ENCODE data around the gene ESRP2.

Gene ESRP2

DNA sequence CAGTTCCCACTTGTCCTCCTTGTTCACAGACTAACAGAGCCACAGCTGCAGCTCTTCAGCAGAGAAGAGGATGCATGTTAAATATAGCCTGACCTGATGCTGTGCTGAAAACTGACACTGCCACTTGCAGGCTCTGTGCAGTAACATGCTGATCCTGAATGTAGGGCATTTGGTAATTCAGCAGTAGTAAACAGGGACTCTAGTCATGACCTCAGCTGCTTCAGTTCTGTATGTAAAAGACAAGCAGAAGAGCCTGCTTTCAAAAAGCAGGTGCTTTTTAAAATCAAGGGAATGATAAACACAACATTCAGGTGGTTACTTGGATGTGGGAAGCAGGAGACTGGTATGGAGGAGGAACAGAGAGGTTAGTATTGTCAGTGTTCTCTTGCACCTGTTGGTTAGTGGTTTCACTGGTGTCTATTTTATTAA, 33.8 kb downstream of the ESRP2 start:
- Histone ChIP-seq H3K27ac (ENCODE audit: low read depth, low read length) (no peak overlapping the region), H3K4me2 (ENCODE audit: low read length) (no peak overlapping the region)

DNA sequence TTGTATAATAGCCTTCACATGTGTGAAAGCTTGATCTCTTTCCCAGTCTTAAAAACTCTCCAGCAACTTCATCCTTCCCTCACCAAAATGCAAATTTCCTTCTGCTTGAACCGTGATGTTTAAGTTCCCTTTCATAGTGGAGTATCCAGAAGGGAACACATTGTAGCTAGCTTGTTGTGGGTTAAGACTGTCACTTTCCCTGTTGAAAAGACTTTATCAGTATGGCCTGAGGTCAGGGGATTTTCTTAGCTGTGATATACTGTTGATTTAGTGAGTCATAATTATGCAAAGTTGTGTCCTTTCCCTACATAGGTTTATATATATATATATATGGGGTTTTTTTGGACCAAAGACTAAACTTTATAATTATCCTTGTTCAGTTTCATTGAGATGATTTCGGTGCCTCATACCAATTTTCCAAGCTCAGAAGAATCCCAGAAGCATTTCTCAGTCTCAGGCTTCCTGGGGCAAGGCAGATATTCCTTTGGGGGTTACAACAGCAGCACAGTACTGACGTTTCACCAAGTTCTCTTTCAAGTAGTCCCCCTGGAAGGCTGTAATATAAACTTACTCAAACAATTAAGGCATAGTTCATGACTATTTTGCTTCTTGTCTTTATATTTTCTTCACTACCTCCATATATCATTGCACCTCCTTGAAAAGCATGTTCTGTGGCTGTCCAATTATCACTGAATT, 35.7 kb downstream of the ESRP2 start:
- TF ChIP-seq EZH2phosphoT487 (IDR thresholded peaks at IDR 0.05; ENCODE audit: borderline replicate concordance, low read length): no peak
- TF ChIP-seq, protein P1, sequence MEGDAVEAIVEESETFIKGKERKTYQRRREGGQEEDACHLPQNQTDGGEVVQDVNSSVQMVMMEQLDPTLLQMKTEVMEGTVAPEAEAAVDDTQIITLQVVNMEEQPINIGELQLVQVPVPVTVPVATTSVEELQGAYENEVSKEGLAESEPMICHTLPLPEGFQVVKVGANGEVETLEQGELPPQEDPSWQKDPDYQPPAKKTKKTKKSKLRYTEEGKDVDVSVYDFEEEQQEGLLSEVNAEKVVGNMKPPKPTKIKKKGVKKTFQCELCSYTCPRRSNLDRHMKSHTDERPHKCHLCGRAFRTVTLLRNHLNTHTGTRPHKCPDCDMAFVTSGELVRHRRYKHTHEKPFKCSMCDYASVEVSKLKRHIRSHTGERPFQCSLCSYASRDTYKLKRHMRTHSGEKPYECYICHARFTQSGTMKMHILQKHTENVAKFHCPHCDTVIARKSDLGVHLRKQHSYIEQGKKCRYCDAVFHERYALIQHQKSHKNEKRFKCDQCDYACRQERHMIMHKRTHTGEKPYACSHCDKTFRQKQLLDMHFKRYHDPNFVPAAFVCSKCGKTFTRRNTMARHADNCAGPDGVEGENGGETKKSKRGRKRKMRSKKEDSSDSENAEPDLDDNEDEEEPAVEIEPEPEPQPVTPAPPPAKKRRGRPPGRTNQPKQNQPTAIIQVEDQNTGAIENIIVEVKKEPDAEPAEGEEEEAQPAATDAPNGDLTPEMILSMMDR (IDR thresholded peaks at IDR 0.05; ENCODE audit: low read depth, low read length, poor library complexity, severe bottlenecking): no peak
- H3K9me3 ChIP-seq (ENCODE audit: control insufficient read depth, insufficient read depth, low read length): no peaks in the 10 kb centered on the region

More for the DNA sequence above, 33.8 kb downstream of the ESRP2 start:
- peaks cover 2% of the 10 kb centered on the region; the same call in 1 of the 2 replicates for H3F3A ChIP-seq (ENCODE audit: control insufficient read depth, insufficient read depth)
- no peaks in the 10 kb centered on the region for H3K9me2 ChIP-seq (replicated peaks; ENCODE audit: control insufficient read depth, low read length)
- no peak overlapping the region for H3K4me3 ChIP-seq (ENCODE audit: low read length)
- H3K36me3 ChIP-seq (ENCODE audit: control insufficient read depth, low read length): no peaks in the 10 kb centered on the region
- H3K9me3 ChIP-seq (ENCODE audit: control insufficient read depth, insufficient read depth, low read length): no peaks in the 10 kb centered on the region
- no peaks in the 10 kb centered on the region; the same call in 1 of the 2 replicates for H3K4me1 ChIP-seq (ENCODE audit: control insufficient read depth, low read length)
- no peaks in the 10 kb centered on the region for H3K79me2 ChIP-seq (ENCODE audit: control insufficient read depth, low read length)
- no peak for TF ChIP-seq EZH2phosphoT487 (IDR thresholded peaks at IDR 0.05; ENCODE audit: borderline replicate concordance, low read length)
- TF ChIP-seq, protein P1 (IDR thresholded peaks at IDR 0.05; ENCODE audit: low read depth, low read length, poor library complexity, severe bottlenecking): no peak
- no peaks in the 10 kb centered on the region for H3K27me3 ChIP-seq (ENCODE audit: control insufficient read depth, low read length)
- H4K20me1 ChIP-seq (ENCODE audit: control insufficient read depth, insufficient read depth, low read depth, low read length): no peaks in the 10 kb centered on the region

DNA sequence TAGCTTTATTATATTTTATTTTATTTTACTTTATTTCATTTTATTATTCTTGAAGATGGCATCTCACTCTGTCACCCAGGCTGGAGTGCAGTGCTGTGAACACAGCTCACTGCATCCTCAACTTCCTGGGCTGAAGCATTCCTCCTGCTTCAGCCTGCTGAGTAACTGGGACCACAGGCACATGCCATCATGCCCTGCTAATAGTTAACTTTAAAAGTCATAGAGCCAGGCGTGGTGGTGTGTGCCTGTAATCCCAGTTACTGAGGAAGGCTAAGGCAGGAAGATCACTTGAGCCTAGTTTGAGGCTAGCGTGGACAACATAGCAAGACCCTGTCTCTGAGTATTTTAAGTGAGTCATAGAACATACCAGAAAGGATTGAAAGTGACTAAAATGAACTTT, 38.7 kb downstream of the ESRP2 start:
- H3K4me1 ChIP-seq (ENCODE audit: control insufficient read depth, low read length): no peaks in the 10 kb centered on the region; the same call in 1 of the 2 replicates

More for the DNA sequence above, 35.7 kb downstream of the ESRP2 start:
- H3K4me2 ChIP-seq (ENCODE audit: low read length): no peak overlapping the region
- H4K20me1 ChIP-seq (ENCODE audit: control insufficient read depth, insufficient read depth, low read depth, low read length): no peaks in the 10 kb centered on the region
- no peaks in the 10 kb centered on the region; the same call in 1 of the 2 replicates for H3K4me1 ChIP-seq (ENCODE audit: control insufficient read depth, low read length)
- H3K79me2 ChIP-seq (ENCODE audit: control insufficient read depth, low read length): no peaks in the 10 kb centered on the region
- no peaks in the 10 kb centered on the region for H3K27me3 ChIP-seq (ENCODE audit: control insufficient read depth, low read length)
- peaks cover 2% of the 10 kb centered on the region; the same call in 1 of the 2 replicates for H3F3A ChIP-seq (ENCODE audit: control insufficient read depth, insufficient read depth)
- no peak overlapping the region for H3K27ac ChIP-seq (ENCODE audit: low read depth, low read length)
- no peak overlapping the region for H3K4me3 ChIP-seq (ENCODE audit: low read length)
- no peaks in the 10 kb centered on the region for H3K36me3 ChIP-seq (ENCODE audit: control insufficient read depth, low read length)
- H3K9me2 ChIP-seq (replicated peaks; ENCODE audit: control insufficient read depth, low read length): no peaks in the 10 kb centered on the region

More for the DNA sequence above, 38.7 kb downstream of the ESRP2 start:
- H3K9me2 ChIP-seq (replicated peaks; ENCODE audit: control insufficient read depth, low read length): no peaks in the 10 kb centered on the region
- 0 out of 2 replicates have a peak, but pooled peaks cover 4% of the 10 kb centered on the region for H3K36me3 ChIP-seq (ENCODE audit: control insufficient read depth, low read length)
- no peak overlapping the region for H3K4me3 ChIP-seq (ENCODE audit: low read length)
- no peaks in the 10 kb centered on the region for H3K27me3 ChIP-seq (ENCODE audit: control insufficient read depth, low read length)
- H3F3A ChIP-seq (ENCODE audit: control insufficient read depth, insufficient read depth): no peaks in the 10 kb centered on the region
- H3K4me2 ChIP-seq (ENCODE audit: low read length): no peak overlapping the region
- H4K20me1 ChIP-seq (ENCODE audit: control insufficient read depth, insufficient read depth, low read depth, low read length): no peaks in the 10 kb centered on the region
- no peaks in the 10 kb centered on the region for H3K9me3 ChIP-seq (ENCODE audit: control insufficient read depth, insufficient read depth, low read length)
- H3K79me2 ChIP-seq (ENCODE audit: control insufficient read depth, low read length): no peaks in the 10 kb centered on the region
- no peak for TF ChIP-seq EZH2phosphoT487 (IDR thresholded peaks at IDR 0.05; ENCODE audit: borderline replicate concordance, low read length)
- TF ChIP-seq, protein P1 (IDR thresholded peaks at IDR 0.05; ENCODE audit: low read depth, low read length, poor library complexity, severe bottlenecking): no peak
- no peak overlapping the region for H3K27ac ChIP-seq (ENCODE audit: low read depth, low read length)
